DMS 273 treated with DMSO at 0.1 percent for 48 hours (cell line): Measurements from ENCODE around the gene PALMD.

Experiments used
- DNase-seq: peaks from one replicate; lab custom pipeline; 2025; lab: John Stamatoyannopoulos, UW

PALMD gene

GRCh38 chr1:99700020-99700419 is 54.1 kb downstream of the PALMD start:
- DNase-seq, result no peak

DNA sequence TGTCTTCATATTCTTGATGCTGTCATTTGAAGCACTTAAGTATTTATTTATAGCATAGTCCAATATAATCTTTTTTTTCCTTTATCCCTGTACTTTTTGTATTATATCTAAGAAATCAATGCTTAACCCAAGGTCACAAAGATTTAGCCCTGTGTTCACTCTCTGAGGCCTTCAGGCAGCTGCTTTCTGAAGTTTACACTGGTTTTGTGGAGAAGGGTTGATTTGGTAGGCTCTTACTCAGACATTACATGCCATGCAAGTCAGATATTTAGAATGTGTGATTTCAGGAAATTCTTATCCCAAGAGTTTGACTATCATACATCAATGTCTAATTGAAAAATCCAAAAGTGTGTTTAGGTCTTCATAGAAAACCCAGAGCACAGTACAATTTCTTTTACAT is 56.3 kb downstream of the PALMD start:
- no peak for DNase-seq

- DNase-seq, result peak; percentile 57
Observed at GRCh38 chr1:99704356-99704816, 58.5 kb downstream of the PALMD start.

GRCh38 chr1:99705385-99705784 is 59.5 kb downstream of the PALMD start:
- no peak for DNase-seq

DNA sequence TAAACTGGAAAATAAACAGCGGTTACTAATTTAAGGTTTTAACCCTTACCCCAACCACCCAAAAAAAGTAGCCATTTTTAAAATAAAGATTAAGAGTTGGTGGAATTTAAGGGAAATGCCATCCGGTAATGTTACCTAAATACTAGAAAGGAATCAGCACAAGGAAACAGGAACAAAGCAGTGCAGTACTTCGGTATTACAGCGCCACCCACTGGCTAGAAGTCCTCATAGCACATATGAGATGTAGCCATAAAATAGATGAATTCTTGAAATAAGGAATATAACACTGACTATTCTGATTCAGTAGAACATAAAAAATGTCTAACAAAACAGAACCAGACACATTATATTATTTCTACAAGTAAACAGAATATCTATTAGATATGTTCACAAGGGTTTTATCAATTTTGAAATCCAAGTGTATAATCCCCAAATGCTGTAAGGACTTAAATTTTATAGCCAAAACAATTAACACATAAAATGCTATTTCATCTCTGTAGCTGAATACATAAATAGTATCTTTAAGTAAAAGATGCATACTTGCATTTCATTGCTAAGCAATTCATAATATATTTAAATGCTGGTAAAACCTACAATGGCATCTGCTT is 61.7 kb downstream of the PALMD start:
- peak; percentile 37 for DNase-seq

- DNase-seq, result no peak
Observed at GRCh38 chr1:99710994-99711393, 65.1 kb downstream of the PALMD start.

DNA sequence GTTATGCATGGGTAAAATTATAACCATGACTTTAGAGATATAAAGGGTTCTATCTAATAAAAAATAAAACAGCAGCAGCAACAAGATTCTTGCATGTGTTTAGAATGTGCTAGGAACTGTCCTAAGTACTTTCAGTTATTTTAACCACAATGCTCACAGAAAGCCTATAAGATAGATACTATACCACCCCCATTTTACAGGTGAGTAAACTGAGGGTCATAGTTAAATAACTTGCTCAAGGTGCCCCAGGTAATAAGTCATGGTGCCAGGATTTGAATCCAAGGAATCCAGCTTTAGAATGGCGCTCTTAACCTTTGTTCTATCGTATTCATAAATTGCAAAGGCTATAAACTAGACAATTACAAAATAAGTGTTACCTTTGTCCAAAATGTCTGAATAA is 67.1 kb downstream of the PALMD start:
- DNase-seq, result no peak

DNA sequence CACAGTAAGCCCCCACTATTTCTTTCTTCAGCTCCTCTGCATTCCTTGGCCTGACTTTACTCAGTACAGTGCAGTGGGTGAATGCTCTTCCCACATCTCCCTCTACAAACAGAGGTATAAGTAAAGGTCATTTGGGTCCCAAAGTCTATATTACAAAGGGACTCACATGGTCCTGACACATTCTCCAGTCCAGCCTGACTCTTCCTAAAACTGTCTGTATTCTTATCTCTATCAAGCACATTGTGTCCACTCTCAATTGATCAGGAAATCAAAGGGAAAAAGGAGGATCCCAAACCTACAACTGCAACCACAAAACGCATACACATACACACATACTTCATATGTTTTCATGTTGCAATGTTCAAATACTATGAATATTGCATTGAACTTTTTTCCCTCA is 71.1 kb downstream of the PALMD start:
- no peak for DNase-seq

DNA sequence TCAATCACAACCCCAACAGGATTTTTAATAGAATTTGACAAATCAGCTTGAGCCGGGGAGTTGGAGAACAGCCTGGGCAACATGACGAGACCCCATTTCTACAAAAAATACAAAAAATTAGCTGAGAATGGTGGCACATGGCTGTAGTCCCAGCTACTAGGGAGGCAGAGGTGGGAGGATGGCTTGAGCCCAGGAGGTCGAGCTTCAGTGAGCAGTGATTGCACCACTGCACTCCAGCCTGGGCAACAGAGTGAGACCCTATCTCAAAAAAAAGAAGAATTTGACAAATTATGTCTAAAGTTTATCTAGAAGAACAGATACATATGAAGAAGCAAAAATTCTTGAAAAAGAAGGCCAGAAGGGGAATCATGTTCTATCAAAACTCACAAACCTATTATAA is 77.3 kb downstream of the PALMD start:
- no peak for DNase-seq

GRCh38 chr1:99725996-99726395 is 80.1 kb downstream of the PALMD start:
- DNase-seq, result no peak

- DNase-seq, result no peak
Observed at GRCh38 chr1:99726407-99726806, 80.5 kb downstream of the PALMD start.

DNA sequence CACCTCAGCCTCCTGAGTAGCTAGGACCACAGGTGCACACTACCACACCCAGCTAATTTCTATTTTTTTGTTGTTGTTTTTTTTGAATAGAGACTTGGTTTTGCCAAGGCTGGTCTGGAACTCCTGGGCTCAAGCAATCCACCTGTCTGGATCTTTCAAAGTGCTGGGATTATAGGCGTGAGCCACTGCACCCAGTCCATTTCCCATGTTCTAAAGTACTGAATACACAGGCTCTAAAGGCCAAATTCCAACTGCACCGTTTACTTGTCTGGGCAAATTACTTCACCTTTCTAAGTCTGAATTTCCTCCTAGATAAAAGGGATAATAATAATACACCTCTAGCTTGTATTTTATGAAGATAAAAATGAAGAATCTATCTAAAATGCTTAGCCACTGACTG is 80.9 kb downstream of the PALMD start:
- no peak for DNase-seq

DNA sequence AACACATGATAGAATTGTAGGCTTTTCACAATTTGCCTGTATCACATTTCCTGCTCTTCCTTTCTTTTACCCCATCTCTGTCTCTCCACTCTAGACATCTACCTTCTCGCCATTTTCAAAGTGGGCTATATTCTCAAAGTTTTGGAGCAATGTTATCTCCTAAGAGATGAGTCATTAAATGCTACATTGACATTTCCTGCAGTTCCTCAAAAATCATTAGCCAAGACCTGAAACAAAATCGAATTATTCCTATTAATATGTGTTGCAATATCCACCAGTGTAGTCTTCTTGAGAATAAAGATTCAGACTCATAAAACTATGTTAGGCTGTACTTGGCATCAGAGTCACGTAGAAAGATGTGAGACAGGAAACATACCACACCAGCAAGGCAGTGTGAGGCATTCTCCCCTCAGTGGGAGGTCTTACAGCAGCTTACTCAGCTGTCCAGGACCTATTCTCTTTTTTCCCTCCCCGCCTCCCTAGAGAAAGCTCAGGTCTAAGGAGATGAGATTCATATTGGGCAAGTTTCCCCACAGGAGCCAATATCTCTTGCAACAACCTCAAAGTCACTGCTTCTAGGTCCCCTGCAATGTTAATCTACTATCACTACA is 81.8 kb downstream of the PALMD start:
- DNase-seq, result no peak

DNA sequence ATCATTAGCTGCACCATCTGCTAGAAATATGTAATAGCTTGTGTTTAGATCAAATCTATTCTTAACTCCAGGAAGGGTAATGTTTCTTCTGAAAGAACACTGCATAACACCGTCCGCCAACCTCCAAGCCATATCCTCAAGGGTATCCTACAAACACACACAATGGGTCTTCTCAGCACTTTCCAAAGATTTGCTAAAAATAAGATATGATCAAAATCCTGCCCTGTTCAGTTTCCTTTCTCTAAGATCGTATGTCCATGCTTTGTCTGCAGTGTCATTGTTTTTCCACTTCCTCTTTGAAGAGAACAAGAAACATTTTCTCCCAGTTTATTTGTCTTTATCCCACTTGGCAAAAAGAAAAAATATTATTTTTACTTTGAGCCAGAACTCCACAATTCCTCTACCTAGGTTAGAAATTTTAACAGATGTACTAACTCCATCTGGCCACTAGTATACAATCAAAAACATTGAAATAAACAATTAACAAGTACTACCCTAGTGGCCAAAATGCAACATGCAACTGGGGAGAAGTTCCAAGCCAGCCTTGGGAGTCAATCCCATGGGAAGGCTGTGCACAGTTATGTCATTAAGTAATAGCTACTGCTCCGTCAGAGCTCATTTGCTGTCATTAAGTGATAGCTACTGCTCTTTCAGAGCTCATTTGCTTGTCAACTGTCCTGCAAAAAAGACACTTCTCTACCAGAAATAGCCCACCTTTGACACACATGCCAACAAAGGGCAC is 82.8 kb downstream of the PALMD start:
- peak; percentile 23 for DNase-seq

- DNase-seq, result no peak
Observed at GRCh38 chr1:99731384-99731783, 85.5 kb downstream of the PALMD start.

GRCh38 chr1:99735852-99736251 is 89.9 kb downstream of the PALMD start:
- DNase-seq, result no peak

- peak; percentile 22 for DNase-seq
Observed at GRCh38 chr1:99737016-99737415, 91.1 kb downstream of the PALMD start.

DNA sequence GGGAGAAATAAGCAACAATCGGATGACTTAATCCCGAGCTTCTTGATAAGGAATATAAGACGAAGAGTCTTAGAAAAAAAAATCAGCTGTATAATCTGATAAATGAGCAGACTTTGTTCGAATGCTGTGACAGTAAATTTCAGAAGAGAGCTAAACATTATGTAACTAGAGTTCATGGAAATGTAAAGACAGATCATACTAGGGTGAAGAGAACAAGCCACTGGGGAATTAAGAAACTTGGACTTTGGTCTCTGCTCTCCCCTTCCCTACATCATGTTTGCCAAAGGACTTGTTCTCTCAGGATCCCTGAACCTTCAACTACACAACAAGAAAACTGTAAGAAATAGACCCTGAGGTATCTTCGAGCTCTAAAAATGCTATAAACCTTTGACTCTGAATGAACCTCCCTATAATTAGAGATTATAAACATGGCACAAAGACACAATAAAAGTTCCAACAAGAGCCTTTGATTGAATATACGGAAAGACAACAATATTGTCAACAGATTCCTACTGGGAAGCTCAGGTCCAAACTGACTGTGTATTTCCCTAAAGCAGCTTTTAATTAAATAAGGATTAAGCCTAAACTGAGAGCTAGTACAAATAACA is 93.0 kb downstream of the PALMD start:
- DNase-seq, result no peak

DNA sequence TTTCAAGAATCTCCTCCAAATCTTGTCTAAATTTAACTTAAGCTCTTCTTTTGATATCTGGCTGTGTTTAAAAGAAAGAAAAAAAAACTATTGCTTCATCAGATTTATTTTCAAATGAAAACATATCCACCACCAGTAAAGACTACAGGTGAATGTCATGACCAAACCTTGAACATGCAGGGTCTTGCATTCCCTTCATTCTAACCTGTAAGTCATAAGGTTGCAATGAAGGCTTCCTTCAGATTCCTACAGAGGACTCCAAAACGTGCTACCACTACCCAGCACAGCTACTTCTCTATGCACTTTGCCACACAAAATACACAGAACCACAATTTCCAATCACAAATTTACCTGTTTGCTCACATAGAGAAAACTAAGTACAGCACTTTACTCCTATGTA is 94.2 kb downstream of the PALMD start:
- DNase-seq, result no peak
